Measurements from ENCODE around the gene MLF2.

MLF2 gene

DNA sequence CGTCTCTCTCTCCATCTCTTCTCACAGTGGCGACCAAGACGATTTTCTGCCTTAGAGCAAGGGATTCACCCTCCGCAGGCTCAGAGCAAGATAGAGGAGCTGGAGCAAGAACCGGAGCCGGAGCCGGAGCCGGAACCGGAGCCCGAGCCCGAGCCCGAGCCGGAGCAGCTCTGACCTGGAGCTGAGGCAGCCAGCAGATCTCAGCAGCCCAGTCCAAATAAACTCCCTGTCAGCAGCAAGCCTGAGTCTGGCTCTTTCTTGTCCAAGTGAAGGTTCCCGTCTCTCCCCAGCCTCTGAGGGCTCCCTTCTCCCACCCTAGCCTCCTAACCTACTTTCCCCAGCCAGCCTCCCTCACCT is 25.3 kb upstream of the MLF2 start:
- no peak for DNase-seq (ENCODE audit: low read depth)

DNA sequence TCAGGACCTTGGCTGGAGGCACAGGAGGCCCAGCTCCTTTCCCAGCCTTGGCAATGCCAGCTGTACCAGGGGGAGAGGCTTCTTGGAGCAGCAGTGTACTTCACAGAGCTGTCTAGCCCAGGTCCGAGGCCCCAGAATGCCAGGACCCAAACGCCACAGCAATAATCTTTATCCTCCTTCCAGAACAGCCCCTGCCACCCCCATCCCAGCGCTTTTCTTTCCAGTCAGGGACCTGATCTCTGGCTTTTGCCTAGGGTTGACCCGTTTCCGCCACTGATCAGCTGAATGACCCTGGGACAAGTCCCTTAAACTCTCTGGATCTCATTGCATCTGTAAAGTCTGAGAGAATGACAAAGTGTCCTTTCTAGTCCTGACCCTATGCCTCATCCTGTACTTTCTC is 24.4 kb upstream of the MLF2 start:
- no peak for DNase-seq (ENCODE audit: low read depth)

DNA sequence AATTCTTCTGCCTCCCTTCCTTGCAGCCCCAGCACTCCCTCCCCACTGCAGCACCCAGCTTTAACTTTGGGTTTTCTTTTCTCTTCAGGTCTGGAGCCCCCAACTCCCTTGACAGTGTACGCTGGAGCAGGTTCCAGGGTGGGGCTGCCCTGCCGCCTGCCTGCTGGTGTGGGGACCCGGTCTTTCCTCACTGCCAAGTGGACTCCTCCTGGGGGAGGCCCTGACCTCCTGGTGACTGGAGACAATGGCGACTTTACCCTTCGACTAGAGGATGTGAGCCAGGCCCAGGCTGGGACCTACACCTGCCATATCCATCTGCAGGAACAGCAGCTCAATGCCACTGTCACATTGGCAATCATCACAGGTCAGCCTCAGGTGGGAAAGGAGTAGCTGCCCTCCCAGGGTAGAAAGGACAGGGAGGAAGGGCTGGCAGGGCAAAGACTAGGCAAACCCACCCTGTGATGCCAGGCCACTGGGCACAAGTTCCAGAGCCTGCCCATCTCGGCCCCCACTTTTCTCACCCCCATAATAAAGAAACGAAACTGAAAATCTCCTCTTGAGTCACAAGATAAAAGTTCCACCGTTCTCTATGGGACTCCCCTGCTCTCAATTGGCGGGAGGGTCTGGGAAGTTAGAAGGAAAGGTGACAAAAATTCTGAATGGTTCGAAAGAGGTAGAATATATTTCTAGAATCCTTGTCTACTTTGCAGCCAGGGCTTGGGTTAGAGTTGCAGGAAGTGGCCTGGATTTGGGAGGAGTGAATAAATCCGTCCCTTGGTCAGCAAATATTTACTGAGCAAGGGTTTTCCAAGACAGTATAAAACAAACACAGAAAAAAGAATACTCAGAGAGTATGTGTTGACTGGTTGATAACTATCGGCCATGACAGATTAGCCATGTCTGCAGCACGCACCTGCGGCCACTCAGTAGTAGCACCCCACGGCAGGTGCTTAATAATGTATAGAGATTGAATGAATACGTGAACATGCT is 22.5 kb upstream of the MLF2 start:
- no peak for DNase-seq (ENCODE audit: low read depth)

DNA sequence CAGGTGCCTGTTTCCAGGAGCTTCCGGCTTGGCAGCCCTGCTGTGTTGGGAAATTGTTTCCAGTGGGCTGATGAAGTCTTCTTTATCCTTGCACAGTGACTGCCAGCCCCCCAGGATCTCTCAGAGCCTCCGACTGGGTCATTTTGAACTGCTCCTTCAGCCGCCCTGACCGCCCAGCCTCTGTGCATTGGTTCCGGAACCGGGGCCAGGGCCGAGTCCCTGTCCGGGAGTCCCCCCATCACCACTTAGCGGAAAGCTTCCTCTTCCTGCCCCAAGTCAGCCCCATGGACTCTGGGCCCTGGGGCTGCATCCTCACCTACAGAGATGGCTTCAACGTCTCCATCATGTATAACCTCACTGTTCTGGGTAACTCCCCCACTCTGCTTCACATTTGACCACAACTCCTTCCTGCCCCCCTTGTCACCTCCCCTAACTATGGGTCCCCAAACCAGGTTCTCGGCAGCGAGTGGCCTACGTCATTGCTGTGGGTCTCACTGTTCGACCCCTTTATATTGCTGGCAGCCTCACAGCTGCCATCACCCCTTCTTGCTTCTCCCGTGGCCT is 21.6 kb upstream of the MLF2 start:
- DNase-seq (ENCODE audit: low read depth) = no peak

DNA sequence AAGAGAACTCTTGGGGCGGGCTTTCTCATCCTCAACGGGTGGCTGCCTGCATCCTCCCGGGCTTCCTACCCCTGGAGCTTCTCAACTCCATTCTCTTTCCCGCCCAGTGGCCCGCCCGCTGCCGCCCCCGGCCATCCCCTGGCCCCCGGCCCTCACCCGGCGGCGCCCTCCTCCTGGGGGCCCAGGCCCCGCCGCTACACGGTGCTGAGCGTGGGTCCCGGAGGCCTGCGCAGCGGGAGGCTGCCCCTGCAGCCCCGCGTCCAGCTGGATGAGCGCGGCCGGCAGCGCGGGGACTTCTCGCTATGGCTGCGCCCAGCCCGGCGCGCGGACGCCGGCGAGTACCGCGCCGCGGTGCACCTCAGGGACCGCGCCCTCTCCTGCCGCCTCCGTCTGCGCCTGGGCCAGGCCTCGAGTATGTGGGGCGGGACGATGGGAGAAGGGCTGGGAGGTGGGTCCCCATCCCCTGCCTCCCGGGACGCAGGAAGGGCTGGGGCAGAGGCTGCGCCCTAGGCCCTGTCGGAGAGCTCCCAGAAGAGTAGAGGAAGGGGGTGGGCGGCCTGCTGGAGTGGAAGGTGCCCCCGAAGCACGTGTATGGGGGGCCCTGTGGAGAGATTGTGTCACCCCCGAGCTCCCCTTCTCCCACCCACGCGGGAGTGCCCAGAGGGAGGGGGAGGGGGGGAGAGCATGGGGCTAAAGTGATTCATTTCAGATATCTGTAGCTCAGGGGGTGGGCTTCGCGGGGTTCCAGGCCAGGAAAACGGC is 20.8 kb upstream of the MLF2 start:
- peak; percentile 49 for DNase-seq (ENCODE audit: low read depth)

DNA sequence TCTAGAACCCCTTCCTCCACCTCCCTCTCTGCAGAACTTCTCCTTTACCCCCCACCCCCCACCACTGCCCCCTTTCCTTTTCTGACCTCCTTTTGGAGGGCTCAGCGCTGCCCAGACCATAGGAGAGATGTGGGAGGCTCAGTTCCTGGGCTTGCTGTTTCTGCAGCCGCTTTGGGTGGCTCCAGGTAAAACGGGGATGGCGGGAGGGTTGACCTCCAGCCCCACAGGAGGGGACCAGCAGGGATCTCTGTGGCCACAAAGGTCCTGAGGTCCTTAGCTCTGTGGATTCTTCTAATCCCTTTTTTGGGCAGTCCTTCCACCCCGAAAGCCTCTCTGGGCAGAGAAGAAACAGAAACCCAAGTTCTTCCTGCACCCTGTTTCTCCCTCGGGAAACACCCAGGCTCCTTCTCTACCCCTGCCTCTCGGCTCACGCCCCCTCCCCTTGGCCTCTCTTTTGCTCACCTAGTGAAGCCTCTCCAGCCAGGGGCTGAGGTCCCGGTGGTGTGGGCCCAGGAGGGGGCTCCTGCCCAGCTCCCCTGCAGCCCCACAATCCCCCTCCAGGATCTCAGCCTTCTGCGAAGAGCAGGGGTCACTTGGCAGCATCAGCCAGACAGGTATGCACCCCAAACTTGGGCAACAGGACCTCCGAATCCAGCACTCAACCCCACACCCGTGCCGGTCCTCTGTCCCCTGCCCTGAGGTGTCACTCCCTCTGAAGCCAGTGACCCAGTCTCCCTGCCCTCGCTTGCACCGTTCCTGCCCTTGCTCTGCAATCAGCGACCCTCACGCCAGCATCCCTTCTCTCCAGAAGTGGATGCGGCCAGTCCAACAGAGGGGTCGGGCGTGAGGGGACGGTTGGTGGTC is 20.0 kb upstream of the MLF2 start:
- DNase-seq (ENCODE audit: low read depth) = no peak

DNA sequence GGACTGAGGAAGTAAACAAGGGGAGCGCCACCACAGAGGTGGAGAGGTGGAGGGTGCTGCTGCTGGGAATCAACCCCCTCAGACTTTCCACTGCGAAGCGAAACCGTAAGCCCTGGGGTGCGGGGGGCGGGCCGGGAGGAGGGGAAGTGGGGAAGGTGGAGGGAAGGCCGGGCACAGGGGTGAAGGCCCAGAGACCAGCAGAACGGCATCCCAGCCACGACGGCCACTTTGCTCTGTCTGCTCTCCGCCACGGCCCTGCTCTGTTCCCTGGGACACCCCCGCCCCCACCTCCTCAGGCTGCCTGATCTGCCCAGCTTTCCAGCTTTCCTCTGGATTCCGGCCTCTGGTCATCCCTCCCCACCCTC is 19.4 kb upstream of the MLF2 start, which contains the start of gene LAG3:
LAG3 (plus strand) TSS at position 190 of the 365 bp plus-strand sequence. CDS start 333 bp downstream, outside the sequence.
- DNase-seq (ENCODE audit: low read depth) = peak; percentile 37

DNA sequence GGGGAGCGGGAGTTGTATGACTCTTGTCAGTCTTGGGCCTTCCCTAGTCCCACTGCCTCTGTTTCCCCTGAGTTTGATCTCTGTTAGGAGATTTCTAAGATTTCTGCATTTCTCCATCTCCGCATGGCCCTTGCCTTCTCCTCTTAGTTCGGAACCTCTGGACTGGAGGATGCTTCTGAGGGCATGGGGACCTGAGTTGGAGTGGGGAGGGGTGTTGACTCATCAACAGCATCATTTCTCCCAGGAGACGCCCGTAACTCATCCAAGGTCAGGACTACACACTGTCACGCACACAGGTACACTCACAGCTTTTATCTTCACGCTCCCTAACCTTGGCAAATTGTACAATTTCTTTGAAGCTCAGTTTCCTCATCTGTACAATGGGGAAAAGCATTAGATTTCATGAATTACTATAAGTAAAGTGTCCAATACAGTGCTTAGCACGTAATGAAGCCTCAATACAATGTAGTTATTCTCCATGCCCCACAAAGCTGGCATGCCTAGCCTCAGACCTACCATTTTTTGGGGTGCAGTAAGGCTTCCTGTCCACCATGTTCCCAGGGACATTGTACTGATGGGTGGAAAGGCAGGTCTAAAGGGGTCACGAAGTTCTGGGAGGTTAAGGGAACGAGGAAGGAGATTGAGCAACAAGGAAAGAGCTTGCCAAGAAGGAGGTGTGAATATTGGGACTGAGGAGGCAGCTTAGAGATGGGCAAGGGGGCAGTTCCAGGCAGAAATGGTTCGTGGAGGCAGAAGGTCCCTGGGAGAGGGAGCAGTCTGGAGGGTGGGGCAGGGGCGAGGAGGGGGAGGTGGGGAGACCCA is 18.8 kb upstream of the MLF2 start:
- DNase-seq (ENCODE audit: low read depth) = no peak

DNA sequence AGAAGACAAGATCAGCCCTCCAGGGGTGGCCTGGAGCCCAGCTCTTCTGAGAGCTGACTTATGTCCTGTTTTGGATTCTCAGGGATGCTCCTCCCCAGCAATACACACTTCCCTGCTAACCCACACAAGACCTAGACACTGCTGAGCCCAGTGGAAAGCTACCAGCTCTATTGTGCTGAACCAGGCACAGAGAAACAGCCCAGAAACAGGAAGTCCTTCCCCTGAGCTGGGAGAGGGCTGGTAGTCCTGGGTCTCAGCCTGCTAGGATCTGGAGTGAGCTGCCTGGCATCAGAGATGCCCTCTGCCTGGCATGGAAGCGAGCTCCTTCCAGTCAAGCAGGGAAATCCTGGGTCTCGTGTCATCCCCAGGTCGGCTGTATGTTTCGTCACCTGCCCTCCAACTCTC is 18.2 kb upstream of the MLF2 start:
- DNase-seq (ENCODE audit: low read depth) = no peak

DNA sequence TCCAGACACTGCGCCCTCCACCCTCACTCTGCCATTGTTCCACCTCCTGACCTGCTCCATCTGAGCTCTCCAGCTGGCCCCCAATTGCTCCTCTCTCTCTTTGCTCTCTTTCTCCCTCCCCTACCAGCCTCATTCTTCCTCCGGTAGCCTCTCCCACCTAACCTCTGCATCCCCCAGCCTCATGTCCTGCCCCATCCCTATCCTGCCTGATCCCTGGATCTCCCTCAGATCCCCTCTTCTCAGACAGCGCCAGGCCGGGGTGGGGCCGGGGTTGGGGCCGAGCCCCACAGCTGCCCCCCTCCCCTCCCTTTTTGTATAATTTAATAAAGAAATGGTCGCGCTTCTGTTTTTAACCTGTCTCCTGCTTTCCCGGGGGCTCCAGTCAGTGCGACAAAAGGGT is 17.7 kb upstream of the MLF2 start:
- no peak for DNase-seq (ENCODE audit: low read depth)

DNA sequence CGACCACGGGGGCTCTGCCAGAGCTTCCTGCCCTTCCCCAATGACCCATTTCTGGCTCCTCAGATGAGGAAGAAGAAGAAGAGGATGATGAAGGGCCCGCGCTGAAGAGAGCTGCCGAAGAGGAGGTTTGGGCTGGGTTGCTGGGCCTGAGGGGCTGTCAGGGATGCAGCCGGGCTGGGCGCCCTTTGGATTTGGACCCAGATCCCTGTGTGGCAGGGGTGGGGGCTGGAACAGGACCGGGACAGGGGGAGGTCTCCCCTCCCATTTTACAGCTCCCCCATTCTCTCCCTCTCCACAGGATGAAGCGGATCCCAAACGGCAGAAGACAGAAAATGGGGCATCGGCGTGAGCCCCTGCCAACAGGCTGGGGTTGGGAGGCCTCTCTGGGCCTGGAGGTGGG is 17.2 kb upstream of the MLF2 start:
- no peak for DNase-seq (ENCODE audit: low read depth)

DNA sequence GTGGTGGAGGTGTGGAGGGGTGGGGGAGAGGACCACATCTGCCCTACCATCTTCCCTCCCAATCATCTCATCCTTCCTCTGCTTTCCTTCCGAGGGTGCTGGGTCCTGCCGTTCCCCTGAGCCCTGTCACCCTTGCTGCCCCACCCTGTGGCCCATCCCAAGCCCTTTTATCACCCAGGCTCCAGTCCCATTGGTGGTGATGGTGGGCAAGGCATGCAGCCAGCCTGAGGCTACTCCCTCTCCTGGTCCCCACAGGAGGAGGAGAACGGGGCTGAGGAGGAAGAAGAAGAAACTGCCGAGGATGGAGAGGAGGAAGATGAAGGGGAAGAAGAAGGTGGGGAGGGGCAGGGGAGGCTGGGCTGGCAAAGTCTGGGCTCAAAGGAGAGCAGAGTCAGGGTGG is 16.7 kb upstream of the MLF2 start:
- no peak for DNase-seq (ENCODE audit: low read depth)

DNA sequence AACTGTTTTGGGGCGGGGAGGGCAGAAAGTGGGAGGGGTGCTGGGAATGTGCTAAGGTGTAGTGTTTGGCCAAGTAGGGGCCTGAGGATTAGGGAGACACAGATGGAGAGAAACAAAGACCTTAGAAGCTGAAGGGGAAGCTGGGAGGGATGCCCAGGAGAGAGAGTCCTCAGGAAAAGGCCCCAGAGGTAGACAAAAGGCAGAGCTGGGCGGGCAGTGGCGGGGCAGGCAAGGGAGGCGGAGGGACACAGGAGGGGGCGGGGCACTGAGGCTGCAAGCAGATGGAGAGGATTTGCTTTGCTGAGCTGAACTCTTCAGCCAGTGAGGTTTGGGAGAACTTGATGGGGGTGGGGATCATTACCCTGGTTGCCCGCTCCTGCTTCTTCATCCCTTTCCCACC is 16.0 kb upstream of the MLF2 start:
- no peak for DNase-seq (ENCODE audit: low read depth)

DNA sequence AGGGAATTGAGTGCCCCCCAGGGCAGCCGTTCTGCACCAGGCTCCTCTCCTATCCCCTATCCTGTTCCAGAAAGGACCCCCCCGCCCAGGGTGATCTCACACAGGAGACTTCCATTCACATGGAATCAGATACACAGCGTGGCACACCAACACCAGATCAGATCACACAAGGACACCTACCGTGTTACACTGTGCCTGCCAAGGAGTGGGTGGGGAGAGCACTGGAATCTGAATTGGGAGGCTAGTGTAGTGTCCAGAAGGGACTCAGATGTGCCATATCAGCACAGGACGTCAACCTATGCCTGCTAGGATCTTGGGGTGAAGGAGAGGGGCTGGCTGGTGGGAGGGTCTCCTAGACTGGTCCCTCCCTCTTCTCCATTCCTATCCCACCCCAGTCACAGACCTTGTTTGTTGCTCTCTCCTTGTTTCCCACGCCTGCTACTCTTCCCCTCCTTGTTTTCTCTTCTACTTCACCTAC is 15.5 kb upstream of the MLF2 start:
- DNase-seq (ENCODE audit: low read depth) = no peak

DNA sequence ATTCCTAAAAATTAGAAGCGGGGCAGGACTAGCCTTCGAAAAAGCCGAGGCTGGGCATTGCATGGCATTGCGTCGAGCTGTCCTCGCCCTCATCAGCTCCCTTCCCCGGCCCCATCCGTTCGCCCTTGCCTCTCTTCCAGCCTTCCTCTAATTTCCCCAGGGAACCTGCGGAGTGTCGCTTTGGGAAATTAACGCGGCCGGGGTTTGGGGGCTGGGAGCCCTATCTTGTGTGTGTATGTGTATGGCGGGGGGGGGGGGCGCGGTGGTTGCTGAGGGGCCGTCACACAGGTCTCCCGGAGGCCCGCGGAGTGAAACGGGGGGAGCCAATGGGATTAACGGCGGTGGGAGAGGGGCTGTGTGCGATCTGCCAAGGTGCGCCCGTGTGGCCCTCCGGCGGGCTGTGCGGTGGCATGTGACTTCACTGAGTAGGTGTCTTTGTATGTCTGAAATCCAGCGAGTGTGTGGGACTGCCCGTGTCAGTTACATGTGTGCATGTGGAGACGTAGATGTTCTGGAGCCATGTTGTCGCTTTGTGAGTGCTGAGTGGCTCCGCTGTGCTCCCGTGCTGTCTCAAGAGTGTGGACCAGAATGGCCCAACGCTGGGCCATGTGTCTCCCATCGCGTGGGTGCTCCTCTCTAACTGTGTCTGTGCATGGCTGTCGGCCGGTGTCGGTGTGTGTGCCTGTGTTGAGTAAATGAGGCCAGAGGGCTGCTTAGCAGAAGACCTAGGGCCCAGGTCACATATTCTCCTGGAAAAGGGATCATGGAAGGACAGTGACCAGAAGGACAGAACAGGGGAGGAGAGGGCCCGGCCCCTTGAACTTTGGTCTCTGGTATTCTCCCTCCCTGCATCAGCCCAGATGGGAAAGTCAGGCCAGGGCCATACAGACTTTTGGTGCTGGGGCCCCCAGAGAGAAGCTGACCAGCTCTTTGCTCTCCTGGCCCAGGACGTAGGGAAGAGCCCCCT is 14.7 kb upstream of the MLF2 start:
- no peak for DNase-seq (ENCODE audit: low read depth)

DNA sequence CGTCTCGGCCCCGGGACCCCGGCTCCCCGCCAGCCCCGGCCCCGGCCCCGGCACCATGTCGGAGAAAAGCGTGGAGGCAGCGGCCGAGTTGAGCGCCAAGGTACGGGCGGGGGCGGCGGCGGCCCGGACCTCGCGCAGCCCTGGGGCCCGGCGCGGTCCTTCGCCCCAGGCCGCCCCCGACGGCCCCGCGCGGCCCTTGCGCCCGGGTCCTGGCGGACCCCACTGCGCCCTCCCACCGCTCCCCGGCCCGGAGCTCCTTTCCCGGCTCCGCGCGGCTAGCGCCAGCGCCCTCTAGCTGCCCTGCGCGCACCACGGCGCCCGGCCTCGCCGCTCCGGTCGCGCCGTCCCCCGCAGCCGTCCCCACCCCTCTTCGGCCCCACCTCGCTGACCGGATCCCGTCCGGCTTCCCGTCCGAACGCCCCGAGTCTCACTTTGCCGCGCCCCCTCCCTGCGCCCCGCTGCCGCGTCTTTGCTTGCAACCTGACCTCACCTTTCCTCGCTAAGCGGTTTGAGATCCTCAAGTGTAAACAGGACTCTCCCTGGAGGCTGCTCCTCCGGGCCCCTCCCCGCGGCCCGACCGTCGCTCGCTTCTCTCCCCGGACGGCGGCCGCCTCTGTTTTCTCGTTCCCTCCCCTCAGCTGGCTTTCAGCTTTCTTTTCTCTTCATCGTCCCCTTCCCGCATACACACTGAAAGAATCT is 13.9 kb upstream of the MLF2 start:
- no peak for DNase-seq (ENCODE audit: low read depth)

DNA sequence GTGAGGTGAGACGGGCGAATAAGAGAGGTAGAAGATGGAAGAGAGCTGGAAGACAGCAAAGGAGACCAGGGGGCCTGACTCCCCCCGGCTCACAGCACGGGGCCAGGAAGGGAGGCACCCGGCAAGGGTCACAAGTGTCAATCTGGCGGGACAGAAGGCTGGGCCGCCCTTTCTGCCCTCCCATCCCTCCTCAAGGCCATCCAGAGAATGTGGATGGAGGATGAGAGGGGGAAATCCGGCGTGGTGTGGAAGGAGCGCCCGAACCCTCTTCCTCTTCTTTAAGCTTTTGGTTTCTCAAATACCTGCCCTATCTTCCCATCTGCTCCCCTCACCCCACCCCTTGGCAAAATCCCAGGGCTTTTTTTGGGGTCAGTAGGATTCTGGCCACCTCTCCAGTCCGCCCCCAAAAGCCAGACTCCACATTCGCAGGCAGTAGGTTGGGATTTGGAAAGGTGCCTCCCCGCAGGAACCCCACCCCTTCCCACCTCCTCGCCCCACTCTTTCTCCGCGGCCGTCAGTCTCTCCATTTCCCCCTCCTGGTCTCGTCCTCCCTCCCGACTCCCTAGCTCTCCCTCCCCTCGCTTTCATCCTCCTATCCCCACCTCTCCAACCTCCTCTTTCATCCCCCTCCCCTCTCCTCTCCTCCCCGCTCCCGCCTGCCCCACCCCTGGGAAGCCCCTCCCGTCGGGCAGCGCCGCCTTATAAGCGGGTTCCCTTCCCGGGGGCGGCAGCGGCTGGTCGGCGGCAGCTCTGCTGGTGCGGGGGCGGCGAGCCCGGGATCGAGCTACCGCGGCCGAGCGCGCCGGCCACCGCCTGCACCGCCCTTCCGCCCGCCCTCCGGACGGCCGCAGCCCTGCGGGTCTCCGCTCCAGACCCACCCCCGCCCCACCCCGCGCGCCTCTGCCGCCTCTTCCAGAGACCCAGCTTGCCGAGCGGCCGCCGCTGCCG is 13.0 kb upstream of the MLF2 start, which contains the start of gene PTMS:
PTMS (plus strand) TSS at position 730 of the 948 bp plus-strand sequence. CDS start 343 bp downstream, outside the sequence.
- DNase-seq (ENCODE audit: low read depth) = no peak

Measured in stimulated activated CD8-positive, alpha-beta memory T cell treated with anti-CD3 and anti-CD28 coated beads, Interleukin-7, amount 100 ng/mL, for 24 hours (primary cell).